ENCODE data around the gene PDLIM1. TPM values are rescaled to one million over a fixed set of nuclear protein-coding genes. Genes with fewer than 3 reads are reported as not detected.
A peak's percentile ranks its signal among the peaks of the same experiment; 100 is the strongest.

PDLIM1 gene
- total RNA-seq, 4 donors from 2014 or later: 25.4 to 74.1 (median 68.5) TPM

- H3K9me3 ChIP-seq: no peaks in the 10 kb centered on the region
- H3K4me1 ChIP-seq: peaks cover 0 to 78% (median 17%) of the 10 kb centered on the region in 3 donors
- H3K36me3 ChIP-seq: no peaks in the 10 kb centered on the region
- H3K27ac ChIP-seq: peak overlapping the region in 3 of 4 donors; percentile 79 to 86 (median 85)
- WGBS, 2 donors (ENCODE audit: low coverage in 1 of 2): 91 to 98% methylated on average over 3 to 5 of the region's 8 CpGs
- no peak overlapping the region for H3K4me3 ChIP-seq
- ATAC-seq: no peak
- no peak for TF ChIP-seq EP300 (IDR thresholded peaks at IDR 0.05)
- H3K27me3 ChIP-seq: no peaks in the 10 kb centered on the region
These were observed 14.2 kb downstream of the PDLIM1 start for GRCh38 chr10:95276367-95277200.

- Histone ChIP-seq H3K4me1 (peaks cover 0 to 78% (median 14%) of the 10 kb centered on the region in 3 donors), H3K4me3 (no peak overlapping the region), H3K27ac (peak overlapping the region; percentile 31 to 86 (median 82)), H3K36me3 (no peaks in the 10 kb centered on the region), H3K27me3 (no peaks in the 10 kb centered on the region), H3K9me3 (no peaks in the 10 kb centered on the region)
- TF ChIP-seq EP300 (IDR thresholded peaks at IDR 0.05): no peak
- TF ChIP-seq POLR2AphosphoS5 (IDR thresholded peaks at IDR 0.05): no peak
- no peak for TF ChIP-seq POLR2A (IDR thresholded peaks at IDR 0.05)
- no peak for TF ChIP-seq CTCF (IDR thresholded peaks at IDR 0.05)
- 73 to 83% methylated on average over 1 of the region's 1 CpG for WGBS, 2 donors (ENCODE audit: low coverage in 1 of 2)
- ATAC-seq: no peak
These were observed 15.0 kb downstream of the PDLIM1 start for GRCh38 chr10:95275726-95276366.

- H3K27ac ChIP-seq: peak overlapping the region; percentile 69 to 86 (median 82)
- peaks cover 0 to 60% (median 11%) of the 10 kb centered on the region in 3 donors for H3K4me1 ChIP-seq
- H3K36me3 ChIP-seq: no peaks in the 10 kb centered on the region
- peak; percentile 82 for ATAC-seq
- H3K9me3 ChIP-seq: no peaks in the 10 kb centered on the region
- H3K27me3 ChIP-seq: no peaks in the 10 kb centered on the region
- no peak overlapping the region for H3K4me3 ChIP-seq
- TF ChIP-seq POLR2AphosphoS5 (IDR thresholded peaks at IDR 0.05): peak; percentile 80
- TF ChIP-seq CTCF (IDR thresholded peaks at IDR 0.05): no peak
- TF ChIP-seq EP300 (IDR thresholded peaks at IDR 0.05): no peak
- no peak for TF ChIP-seq POLR2A (IDR thresholded peaks at IDR 0.05)
- WGBS, 2 donors (ENCODE audit: low coverage in 1 of 2): 29 to 44% methylated on average over 1 to 13 of the region's 13 CpGs
These were observed 17.1 kb downstream of the PDLIM1 start for GRCh38 chr10:95273393-95274312.

GRCh38 chr10:95268438-95268837 lies 22.4 kb downstream of the PDLIM1 start:
- Histone ChIP-seq H3K4me3 (no peak overlapping the region), H3K4me1 (peaks cover 0 to 20% (median 0%) of the 10 kb centered on the region in 3 donors), H3K27ac (peak overlapping the region; percentile 5 to 85 (median 59)), H3K36me3 (peaks cover 0 to 12% of the 10 kb centered on the region in 2 donors), H3K27me3 (no peaks in the 10 kb centered on the region), H3K9me3 (no peaks in the 10 kb centered on the region)
- TF ChIP-seq POLR2AphosphoS5 (IDR thresholded peaks at IDR 0.05) (peak; percentile 57), CTCF (IDR thresholded peaks at IDR 0.05) (no peak)
- ATAC-seq: peak; percentile 51
- 59 to 93% methylated on average over 2 to 7 of the region's 12 CpGs for WGBS, 2 donors (ENCODE audit: low coverage in 1 of 2)

- no peaks in the 10 kb centered on the region for H3K27me3 ChIP-seq
- ATAC-seq: no peak
- no peak overlapping the region for H3K4me3 ChIP-seq
- H3K27ac ChIP-seq: peak overlapping the region in 3 of 4 donors; percentile 52 to 85 (median 70)
- H3K4me1 ChIP-seq: peaks cover 0 to 8% (median 0%) of the 10 kb centered on the region in 3 donors
- H3K36me3 ChIP-seq: peaks cover 0 to 14% of the 10 kb centered on the region in 2 donors
- no peaks in the 10 kb centered on the region for H3K9me3 ChIP-seq
- 90 to 94% methylated on average over 3 of the region's 3 CpGs for WGBS, 2 donors (ENCODE audit: low coverage in 1 of 2)
- no peak for TF ChIP-seq POLR2AphosphoS5 (IDR thresholded peaks at IDR 0.05)
- no peak for TF ChIP-seq EP300 (IDR thresholded peaks at IDR 0.05)
- no peak for TF ChIP-seq POLR2A (IDR thresholded peaks at IDR 0.05)
- no peak for TF ChIP-seq CTCF (IDR thresholded peaks at IDR 0.05)
These were observed 23.6 kb downstream of the PDLIM1 start for GRCh38 chr10:95267251-95267650.
